GM12878 (cell line): Measurements from ENCODE around the gene MPEG1. TPM values are rescaled to one million over a fixed set of nuclear protein-coding genes. Genes with fewer than 3 reads are reported as not detected.

Source experiments
- ATF7 ChIP-seq: fragments of 450-650 bp; IDR thresholded peaks from 2 replicates; pipeline ENCODE4 v1.6.1; 2016; ENCODE audit warnings: low read depth, mild to moderate bottlenecking
- BMI1 ChIP-seq: fragments of 450-650 bp; IDR thresholded peaks from 2 replicates; pipeline ENCODE4 v1.6.1; 2016; ENCODE audit warnings: mild to moderate bottlenecking, moderate library complexity, borderline replicate concordance
- CBX3 ChIP-seq: fragments of 200-600 bp; sonication (generic); IDR thresholded peaks from 2 replicates; pipeline ENCODE4 v1.6.1; 2016; ENCODE audit warnings: low read depth, borderline replicate concordance
- FOXM1 ChIP-seq: IDR thresholded peaks from 2 replicates; pipeline ENCODE4 v1.6.1; 2012; ENCODE audit warnings: low read depth, mild to moderate bottlenecking, inconsistent platforms, low read length, moderate library complexity
- GABPA ChIP-seq: IDR thresholded peaks from 2 replicates; pipeline ENCODE4 v1.6.1; 2014; ENCODE audit warnings: antibody characterized with exemption, low read depth, mild to moderate bottlenecking, inconsistent platforms
- IKZF1 ChIP-seq: fragments of 450-650 bp; conservative IDR thresholded peaks from 2 replicates; pipeline ENCODE4 v1.6.1; 2017; ENCODE audit warnings: antibody characterized with exemption, mild to moderate bottlenecking
- JUNB ChIP-seq: IDR thresholded peaks from 2 replicates; pipeline ENCODE4 v1.6.1; 2016; ENCODE audit warnings: antibody characterized with exemption, mild to moderate bottlenecking
- KLF5 ChIP-seq: fragments of 450-650 bp; IDR thresholded peaks from 2 replicates; pipeline ENCODE4 v1.6.1; 2014; ENCODE audit warnings: mild to moderate bottlenecking; ENCODE audit not compliant: partially characterized antibody
- MYB ChIP-seq: fragments of 150-350 bp; IDR thresholded peaks from 2 replicates; pipeline ENCODE4 v1.6.1; 2014; ENCODE audit warnings: mild to moderate bottlenecking, low read depth, low read length, borderline replicate concordance
- NR2C1 ChIP-seq: fragments of 450-650 bp; IDR thresholded peaks from 2 replicates; pipeline ENCODE4 v1.6.1; 2017; ENCODE audit warnings: antibody characterized with exemption, mild to moderate bottlenecking, moderate library complexity
- PAX5 ChIP-seq: IDR thresholded peaks from 2 replicates; pipeline ENCODE4 v1.6.1; 2011; ENCODE audit warnings: low read depth, low read length, borderline replicate concordance
- POLR2AphosphoS5 ChIP-seq: IDR thresholded peaks from 2 replicates; pipeline ENCODE4 v1.6.1; 2011; ENCODE audit warnings: mild to moderate bottlenecking, low read length, inconsistent platforms
- RB1 ChIP-seq: fragments of 450-650 bp; formaldehyde crosslinking; IDR thresholded peaks from 2 replicates; pipeline ENCODE4 v1.6.1; 2017; ENCODE audit warnings: mild to moderate bottlenecking, borderline replicate concordance
- SP1 ChIP-seq: IDR thresholded peaks from one replicate; pipeline ENCODE4 v1.6.1; 2011; ENCODE audit warnings: low read depth, low read length
- SUZ12 ChIP-seq: fragments of 200-600 bp; sonication (generic); IDR thresholded peaks from one replicate; pipeline ENCODE4 v1.6.1; 2018; ENCODE audit warnings: antibody characterized with exemption, mild to moderate bottlenecking; ENCODE audit not compliant: unreplicated experiment
- ZNF24 ChIP-seq: fragments of 450-650 bp; IDR thresholded peaks from 2 replicates; pipeline ENCODE4 v1.6.1; 2017; ENCODE audit warnings: antibody characterized with exemption, mild to moderate bottlenecking
- ZNF274 ChIP-seq: IDR thresholded peaks from one replicate; pipeline ENCODE4 v1.8.0; 2011; ENCODE audit not compliant: insufficient read length, insufficient read depth
- ZNF622 ChIP-seq: fragments of 450-650 bp; IDR thresholded peaks from 2 replicates; pipeline ENCODE4 v1.6.1; 2017; ENCODE audit warnings: mild to moderate bottlenecking, inconsistent platforms
- polyA plus RNA-seq, 11 experiments: library from polyadenylated mRNA; depleted of rRNA in 4 of 11; unstranded in 6 of 11; stranded (reverse) in 5 of 11; fragments of >200 nt; fragmentation: Nextera tagmentation in 4 of 11; fragmentation: Illumina TruSeq in 1 of 11; extraction: Ambion mirVana in 4 of 11; extraction: Trizol in 1 of 11; gene quantifications; 1 replicate in 1 of 11; 2 replicates in 10 of 11; pipeline versions ENCODE4 v1.2.1 to v1.2.3, GENCODE V29; 2011 to 2016; ENCODE audit warnings: inconsistent platforms in 2 of 11, missing spikeins in 2 of 11, low read depth in 1 of 11
- total RNA-seq, 4 experiments: library from RNA; depleted of rRNA in 3 of 4; stranded (reverse); fragments of >200 nt in 3 of 4; fragmentation: Illumina TruSeq in 1 of 4; extraction: Trizol in 1 of 4; gene quantifications; 2 replicates each; pipeline versions ENCODE4 v1.2.1 to v1.2.3, GENCODE V29; 2013 to 2021
- TF ChIP-seq, protein P1 (sequence below): fragments of 450-650 bp; IDR thresholded peaks from 2 replicates; pipeline ENCODE4 v1.6.1; 2016; ENCODE audit warnings: mild to moderate bottlenecking
- TF ChIP-seq, protein P2 (sequence below): fragments of 450-650 bp; IDR thresholded peaks from 2 replicates; pipeline ENCODE4 v1.6.1; 2016; ENCODE audit warnings: mild to moderate bottlenecking, moderate library complexity, borderline replicate concordance
- TF ChIP-seq, protein P3 (sequence below): fragments of 150-350 bp; IDR thresholded peaks from 2 replicates; pipeline ENCODE4 v1.6.1; 2014; ENCODE audit warnings: mild to moderate bottlenecking, low read depth, low read length
- TF ChIP-seq, protein P4 (sequence below): fragments of 450-650 bp; IDR thresholded peaks from 2 replicates; pipeline ENCODE4 v1.6.1; 2017; ENCODE audit warnings: mild to moderate bottlenecking, low read depth, inconsistent platforms; ENCODE audit not compliant: poor library complexity, severe bottlenecking

MPEG1 gene
- total and polyA plus RNA-seq, 10 of the 15 experiments (the other 5 are each of a cell fraction or from before 2014, with no cell fraction given) = 1.3 to 15.6 (median 11.7) TPM; not detected in 1

DNA sequence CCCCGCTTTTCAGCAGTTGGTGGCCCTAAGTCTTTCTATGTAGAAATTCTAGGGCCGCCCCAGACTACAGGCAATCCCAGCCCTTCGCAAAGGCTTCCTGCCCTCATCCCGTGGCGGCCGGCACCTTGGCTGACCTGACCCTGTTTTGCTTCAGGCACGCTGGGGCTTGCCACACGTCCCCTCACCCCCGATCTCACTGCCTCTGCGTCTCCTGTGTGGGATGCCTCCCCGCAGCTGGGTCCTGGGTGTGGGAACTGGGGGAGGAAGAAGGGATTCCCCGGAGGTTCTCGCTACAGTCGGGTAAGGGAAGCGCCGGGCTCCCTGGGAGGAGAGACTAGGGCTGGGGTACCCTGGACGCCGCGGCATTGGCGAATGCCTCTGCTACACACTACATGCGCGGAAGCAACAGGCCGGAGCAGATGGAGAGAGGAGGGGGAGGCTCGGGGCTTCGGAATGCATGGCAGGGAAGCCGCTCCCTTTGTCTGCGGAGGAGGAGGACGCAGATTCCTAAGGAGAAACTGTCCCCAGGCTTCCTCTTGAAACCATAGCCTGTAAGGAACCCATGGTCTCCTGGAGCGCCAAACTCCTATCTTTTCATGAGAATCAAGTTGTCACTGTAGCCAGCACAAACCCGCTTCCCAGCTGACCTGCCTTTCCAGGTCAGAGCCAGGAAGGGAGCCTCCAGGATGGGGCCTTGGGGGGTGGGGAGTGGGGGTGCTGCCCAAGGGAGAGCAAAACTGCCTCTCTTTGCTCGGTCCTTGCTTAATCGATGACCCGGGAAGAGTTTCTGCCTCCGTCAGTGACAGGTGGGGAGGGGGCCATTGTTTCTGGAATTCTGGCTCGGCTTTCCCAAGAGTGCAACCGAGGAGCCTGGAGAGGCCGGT, 39.4 kb downstream of the MPEG1 start (continued):
- TF ChIP-seq MYB = no peak
- TF ChIP-seq ZNF24 = no peak
- no peak for TF ChIP-seq SUZ12
- no peak for TF ChIP-seq JUNB
- TF ChIP-seq, protein P1, sequence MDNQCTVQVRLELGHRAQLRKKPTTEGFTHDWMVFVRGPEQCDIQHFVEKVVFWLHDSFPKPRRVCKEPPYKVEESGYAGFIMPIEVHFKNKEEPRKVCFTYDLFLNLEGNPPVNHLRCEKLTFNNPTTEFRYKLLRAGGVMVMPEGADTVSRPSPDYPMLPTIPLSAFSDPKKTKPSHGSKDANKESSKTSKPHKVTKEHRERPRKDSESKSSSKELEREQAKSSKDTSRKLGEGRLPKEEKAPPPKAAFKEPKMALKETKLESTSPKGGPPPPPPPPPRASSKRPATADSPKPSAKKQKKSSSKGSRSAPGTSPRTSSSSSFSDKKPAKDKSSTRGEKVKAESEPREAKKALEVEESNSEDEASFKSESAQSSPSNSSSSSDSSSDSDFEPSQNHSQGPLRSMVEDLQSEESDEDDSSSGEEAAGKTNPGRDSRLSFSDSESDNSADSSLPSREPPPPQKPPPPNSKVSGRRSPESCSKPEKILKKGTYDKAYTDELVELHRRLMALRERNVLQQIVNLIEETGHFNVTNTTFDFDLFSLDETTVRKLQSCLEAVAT = peak; percentile 93
- TF ChIP-seq NR2C1 = no peak
- no peak for TF ChIP-seq KLF5
- peak; percentile 52 for TF ChIP-seq FOXM1
- 0 out of 2 replicates have a peak, but pooled peaks have one; percentile 26 for TF ChIP-seq RB1
- TF ChIP-seq PAX5 = no peak
- TF ChIP-seq, protein P2, sequence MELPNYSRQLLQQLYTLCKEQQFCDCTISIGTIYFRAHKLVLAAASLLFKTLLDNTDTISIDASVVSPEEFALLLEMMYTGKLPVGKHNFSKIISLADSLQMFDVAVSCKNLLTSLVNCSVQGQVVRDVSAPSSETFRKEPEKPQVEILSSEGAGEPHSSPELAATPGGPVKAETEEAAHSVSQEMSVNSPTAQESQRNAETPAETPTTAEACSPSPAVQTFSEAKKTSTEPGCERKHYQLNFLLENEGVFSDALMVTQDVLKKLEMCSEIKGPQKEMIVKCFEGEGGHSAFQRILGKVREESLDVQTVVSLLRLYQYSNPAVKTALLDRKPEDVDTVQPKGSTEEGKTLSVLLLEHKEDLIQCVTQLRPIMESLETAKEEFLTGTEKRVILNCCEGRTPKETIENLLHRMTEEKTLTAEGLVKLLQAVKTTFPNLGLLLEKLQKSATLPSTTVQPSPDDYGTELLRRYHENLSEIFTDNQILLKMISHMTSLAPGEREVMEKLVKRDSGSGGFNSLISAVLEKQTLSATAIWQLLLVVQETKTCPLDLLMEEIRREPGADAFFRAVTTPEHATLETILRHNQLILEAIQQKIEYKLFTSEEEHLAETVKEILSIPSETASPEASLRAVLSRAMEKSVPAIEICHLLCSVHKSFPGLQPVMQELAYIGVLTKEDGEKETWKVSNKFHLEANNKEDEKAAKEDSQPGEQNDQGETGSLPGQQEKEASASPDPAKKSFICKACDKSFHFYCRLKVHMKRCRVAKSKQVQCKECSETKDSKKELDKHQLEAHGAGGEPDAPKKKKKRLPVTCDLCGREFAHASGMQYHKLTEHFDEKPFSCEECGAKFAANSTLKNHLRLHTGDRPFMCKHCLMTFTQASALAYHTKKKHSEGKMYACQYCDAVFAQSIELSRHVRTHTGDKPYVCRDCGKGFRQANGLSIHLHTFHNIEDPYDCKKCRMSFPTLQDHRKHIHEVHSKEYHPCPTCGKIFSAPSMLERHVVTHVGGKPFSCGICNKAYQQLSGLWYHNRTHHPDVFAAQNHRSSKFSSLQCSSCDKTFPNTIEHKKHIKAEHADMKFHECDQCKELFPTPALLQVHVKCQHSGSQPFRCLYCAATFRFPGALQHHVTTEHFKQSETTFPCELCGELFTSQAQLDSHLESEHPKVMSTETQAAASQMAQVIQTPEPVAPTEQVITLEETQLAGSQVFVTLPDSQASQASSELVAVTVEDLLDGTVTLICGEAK = no peak
- no peak for TF ChIP-seq CBX3
- no peak for TF ChIP-seq GABPA
- TF ChIP-seq POLR2AphosphoS5 = peak; percentile 63
- TF ChIP-seq SP1 = no peak
- TF ChIP-seq, protein P3, sequence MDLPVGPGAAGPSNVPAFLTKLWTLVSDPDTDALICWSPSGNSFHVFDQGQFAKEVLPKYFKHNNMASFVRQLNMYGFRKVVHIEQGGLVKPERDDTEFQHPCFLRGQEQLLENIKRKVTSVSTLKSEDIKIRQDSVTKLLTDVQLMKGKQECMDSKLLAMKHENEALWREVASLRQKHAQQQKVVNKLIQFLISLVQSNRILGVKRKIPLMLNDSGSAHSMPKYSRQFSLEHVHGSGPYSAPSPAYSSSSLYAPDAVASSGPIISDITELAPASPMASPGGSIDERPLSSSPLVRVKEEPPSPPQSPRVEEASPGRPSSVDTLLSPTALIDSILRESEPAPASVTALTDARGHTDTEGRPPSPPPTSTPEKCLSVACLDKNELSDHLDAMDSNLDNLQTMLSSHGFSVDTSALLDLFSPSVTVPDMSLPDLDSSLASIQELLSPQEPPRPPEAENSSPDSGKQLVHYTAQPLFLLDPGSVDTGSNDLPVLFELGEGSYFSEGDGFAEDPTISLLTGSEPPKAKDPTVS = no peak
- TF ChIP-seq ZNF274 = no peak
- no peak for TF ChIP-seq ZNF622
- TF ChIP-seq BMI1 = no peak
- TF ChIP-seq IKZF1 = peak; percentile 68
- TF ChIP-seq, protein P4, sequence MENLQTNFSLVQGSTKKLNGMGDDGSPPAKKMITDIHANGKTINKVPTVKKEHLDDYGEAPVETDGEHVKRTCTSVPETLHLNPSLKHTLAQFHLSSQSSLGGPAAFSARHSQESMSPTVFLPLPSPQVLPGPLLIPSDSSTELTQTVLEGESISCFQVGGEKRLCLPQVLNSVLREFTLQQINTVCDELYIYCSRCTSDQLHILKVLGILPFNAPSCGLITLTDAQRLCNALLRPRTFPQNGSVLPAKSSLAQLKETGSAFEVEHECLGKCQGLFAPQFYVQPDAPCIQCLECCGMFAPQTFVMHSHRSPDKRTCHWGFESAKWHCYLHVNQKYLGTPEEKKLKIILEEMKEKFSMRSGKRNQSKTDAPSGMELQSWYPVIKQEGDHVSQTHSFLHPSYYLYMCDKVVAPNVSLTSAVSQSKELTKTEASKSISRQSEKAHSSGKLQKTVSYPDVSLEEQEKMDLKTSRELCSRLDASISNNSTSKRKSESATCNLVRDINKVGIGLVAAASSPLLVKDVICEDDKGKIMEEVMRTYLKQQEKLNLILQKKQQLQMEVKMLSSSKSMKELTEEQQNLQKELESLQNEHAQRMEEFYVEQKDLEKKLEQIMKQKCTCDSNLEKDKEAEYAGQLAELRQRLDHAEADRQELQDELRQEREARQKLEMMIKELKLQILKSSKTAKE = no peak
- no peak for TF ChIP-seq ATF7
